Measurements from ENCODE around the gene OR4D2. TPM values are rescaled to one million over a fixed set of nuclear protein-coding genes. Genes with fewer than 3 reads are reported as not detected.

Gene OR4D2
- total and polyA plus RNA-seq, 2 of the 13 experiments (the other 11 are each of a cell fraction or from before 2014, with no cell fraction given): not detected

DNA sequence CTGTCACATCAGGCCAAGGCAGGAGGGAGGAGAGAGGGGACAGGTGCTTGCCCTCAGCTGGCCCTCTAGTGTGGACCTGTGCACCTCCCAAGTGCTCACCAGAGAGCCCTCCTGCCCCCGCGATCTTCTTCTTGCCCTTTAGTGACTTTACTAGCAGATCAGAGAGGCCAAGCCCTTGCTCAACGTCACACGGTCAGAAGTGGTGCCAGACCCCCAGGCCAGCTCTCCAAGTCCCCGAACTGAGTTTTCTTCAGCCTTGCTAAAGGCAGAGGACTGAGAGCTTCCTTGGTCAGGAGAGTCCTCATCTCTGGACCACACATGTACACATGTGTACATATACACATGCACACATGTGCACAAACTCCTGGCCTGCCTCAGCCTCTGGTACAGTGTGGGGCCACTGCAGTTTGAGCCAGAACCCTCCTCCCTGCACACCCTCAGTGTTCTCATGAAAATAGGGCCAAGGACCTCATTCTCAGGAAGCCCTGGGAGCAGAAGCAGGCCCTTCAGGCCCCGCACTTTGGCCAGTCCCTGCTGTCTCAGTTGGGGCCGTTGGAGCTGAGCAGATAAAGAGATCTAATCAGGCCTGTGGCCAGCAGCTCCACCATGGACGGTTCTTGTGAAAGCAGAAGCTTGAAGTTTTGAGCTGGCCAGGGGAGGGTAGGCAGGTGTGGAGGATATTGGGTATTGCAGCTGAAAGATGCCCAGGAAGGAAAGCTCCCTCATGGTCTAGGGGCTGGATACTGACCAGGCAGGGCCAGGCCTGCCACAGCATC lies 18.4 kb downstream of the OR4D2 start:
- CTCF ChIA-PET (ENCODE audit: low intra/inter-chr PET ratio, low total read pairs): no interaction called here
- POLR2A ChIA-PET: no interaction called here
- no peak overlapping the region for H3K4me2 ChIP-seq (ENCODE audit: low read depth, low read length)
- H3K79me2 ChIP-seq (ENCODE audit: insufficient read depth, low read length): no peaks in the 10 kb centered on the region
- no peak overlapping the region for H3K9ac ChIP-seq (ENCODE audit: insufficient read depth, low read depth, low read length)
- in situ Hi-C loops (cut with HindIII; ENCODE audit: extremely low pct_ligation_motif_present, low pct_unique_long_range_greater_than_20kb) (no loop called here), intact Hi-C loops (cut with micrococcal nuclease; ENCODE audit: unreplicated experiment) (no loop called here)
- DNase-seq (ENCODE audit: low spot score) (no peak), FAIRE-seq (no peak), ATAC-seq (peak; percentile 20; the same call in 1 of the 3 replicates)
- WGBS (ENCODE audit: low lambda C conversion rate): 32% methylated on average over 7 of the region's 8 CpGs
- H3K27ac ChIP-seq (ENCODE audit: extremely low read length, insufficient read depth, low read length): no peak overlapping the region
- no peak overlapping the region for H3K4me3 ChIP-seq (replicated peaks in 1 of 3; ENCODE audit: insufficient read depth in 1 of 3, low read depth in 2 of 3, low read length in 3 of 3)
- H3K9me3 ChIP-seq (ENCODE audit: low read length): no peaks in the 10 kb centered on the region
- no peaks in the 10 kb centered on the region for H3K36me3 ChIP-seq (replicated peaks in 1 of 2; ENCODE audit: control insufficient read depth in 1 of 2, insufficient read depth in 2 of 2, low read length in 2 of 2)
- peaks cover 0 to 24% of the 10 kb centered on the region in 2 experiments; a peak in 3 of 5 replicates for H3K27me3 ChIP-seq (ENCODE audit: control insufficient read depth in 1 of 2, insufficient read depth in 2 of 2, low read length in 2 of 2)
- H2AFZ ChIP-seq (ENCODE audit: low read length): no peak overlapping the region
- no peaks in the 10 kb centered on the region for H4K20me1 ChIP-seq (ENCODE audit: insufficient read depth, low read length)
- TF ChIP-seq, protein P1, sequence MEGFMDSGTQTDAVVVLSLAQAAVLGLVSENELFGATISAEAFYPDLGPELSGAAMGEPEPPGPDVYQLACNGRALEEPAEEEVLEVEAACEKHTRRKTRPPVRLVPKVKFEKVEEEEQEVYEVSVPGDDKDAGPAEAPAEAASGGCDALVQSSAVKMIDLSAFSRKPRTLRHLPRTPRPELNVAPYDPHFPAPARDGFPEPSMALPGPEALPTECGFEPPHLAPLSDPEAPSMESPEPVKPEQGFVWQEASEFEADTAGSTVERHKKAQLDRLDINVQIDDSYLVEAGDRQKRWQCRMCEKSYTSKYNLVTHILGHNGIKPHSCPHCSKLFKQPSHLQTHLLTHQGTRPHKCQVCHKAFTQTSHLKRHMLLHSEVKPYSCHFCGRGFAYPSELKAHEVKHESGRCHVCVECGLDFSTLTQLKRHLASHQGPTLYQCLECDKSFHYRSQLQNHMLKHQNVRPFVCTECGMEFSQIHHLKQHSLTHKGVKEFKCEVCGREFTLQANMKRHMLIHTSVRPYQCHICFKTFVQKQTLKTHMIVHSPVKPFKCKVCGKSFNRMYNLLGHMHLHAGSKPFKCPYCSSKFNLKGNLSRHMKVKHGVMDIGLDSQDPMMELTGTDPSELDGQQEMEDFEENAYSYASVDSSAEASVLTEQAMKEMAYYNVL (CRISPR knock-in tag; IDR thresholded peaks at IDR 0.05; ENCODE audit: borderline replicate concordance): no peak
- TF ChIP-seq, protein P2, sequence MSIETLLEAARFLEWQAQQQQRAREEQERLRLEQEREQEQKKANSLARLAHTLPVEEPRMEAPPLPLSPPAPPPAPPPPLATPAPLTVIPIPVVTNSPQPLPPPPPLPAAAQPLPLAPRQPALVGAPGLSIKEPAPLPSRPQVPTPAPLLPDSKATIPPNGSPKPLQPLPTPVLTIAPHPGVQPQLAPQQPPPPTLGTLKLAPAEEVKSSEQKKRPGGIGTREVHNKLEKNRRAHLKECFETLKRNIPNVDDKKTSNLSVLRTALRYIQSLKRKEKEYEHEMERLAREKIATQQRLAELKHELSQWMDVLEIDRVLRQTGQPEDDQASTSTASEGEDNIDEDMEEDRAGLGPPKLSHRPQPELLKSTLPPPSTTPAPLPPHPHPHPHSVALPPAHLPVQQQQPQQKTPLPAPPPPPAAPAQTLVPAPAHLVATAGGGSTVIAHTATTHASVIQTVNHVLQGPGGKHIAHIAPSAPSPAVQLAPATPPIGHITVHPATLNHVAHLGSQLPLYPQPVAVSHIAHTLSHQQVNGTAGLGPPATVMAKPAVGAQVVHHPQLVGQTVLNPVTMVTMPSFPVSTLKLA (IDR thresholded peaks at IDR 0.05): peak; percentile 71
- BruUV-seq (replicated peaks): no TSS peak
- H3K4me1 ChIP-seq (ENCODE audit: insufficient read depth, low read length): no peaks in the 10 kb centered on the region

DNA sequence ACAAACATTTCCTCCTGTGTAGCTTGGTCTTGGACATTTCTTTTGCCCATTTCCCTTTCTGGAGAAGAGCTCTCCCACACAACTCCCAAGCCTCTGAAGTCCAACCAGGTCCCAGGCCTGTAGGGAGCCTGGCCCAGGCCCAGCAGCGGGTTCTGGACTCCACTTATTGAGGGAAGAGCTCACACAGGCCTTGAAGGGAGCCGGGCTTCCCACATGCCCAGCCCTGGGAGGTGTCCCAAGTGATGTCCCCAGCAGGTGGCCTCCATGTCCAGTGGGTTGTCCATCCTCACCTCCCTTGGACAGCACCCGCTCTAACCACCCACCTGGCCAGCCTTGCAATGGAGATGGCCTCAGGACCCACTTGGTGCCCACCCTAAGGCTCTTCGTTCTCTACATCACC lies 19.8 kb downstream of the OR4D2 start:
- in situ Hi-C loops (cut with HindIII; ENCODE audit: extremely low pct_ligation_motif_present, low pct_unique_long_range_greater_than_20kb): no loop called here
- Histone ChIP-seq H3K9ac (ENCODE audit: insufficient read depth, low read depth, low read length) (no peak overlapping the region), H3K4me3 (replicated peaks in 1 of 3; ENCODE audit: insufficient read depth in 1 of 3, low read depth in 2 of 3, low read length in 3 of 3) (no peak overlapping the region), H3K79me2 (ENCODE audit: insufficient read depth, low read length) (no peaks in the 10 kb centered on the region), H3K4me1 (ENCODE audit: insufficient read depth, low read length) (no peaks in the 10 kb centered on the region), H4K20me1 (ENCODE audit: insufficient read depth, low read length) (no peaks in the 10 kb centered on the region), H3K27me3 (ENCODE audit: control insufficient read depth in 1 of 2, insufficient read depth in 2 of 2, low read length in 2 of 2) (peaks cover 0 to 31% of the 10 kb centered on the region in 2 experiments; a peak in 3 of 5 replicates), H3K4me2 (ENCODE audit: low read depth, low read length) (no peak overlapping the region), H3K36me3 (replicated peaks in 1 of 2; ENCODE audit: control insufficient read depth in 1 of 2, insufficient read depth in 2 of 2, low read length in 2 of 2) (no peaks in the 10 kb centered on the region), H2AFZ (ENCODE audit: low read length) (no peak overlapping the region), H3K9me3 (ENCODE audit: low read length) (no peaks in the 10 kb centered on the region), H3K27ac (ENCODE audit: extremely low read length, insufficient read depth, low read length) (no peak overlapping the region)
- ChIA-PET POLR2A (no interaction called here), CTCF (ENCODE audit: low intra/inter-chr PET ratio, low total read pairs) (no interaction called here)
- no peak for DNase-seq (ENCODE audit: low spot score)
- intact Hi-C loops (cut with micrococcal nuclease; ENCODE audit: unreplicated experiment): no loop called here
- 7% methylated on average over 4 of the region's 4 CpGs for WGBS (ENCODE audit: low lambda C conversion rate)
- BruUV-seq (replicated peaks): no TSS peak
- FAIRE-seq: no peak
- no peak; the same call in 2 of the 3 replicates for ATAC-seq
- TF ChIP-seq ZNF747 (CRISPR knock-in tag; IDR thresholded peaks at IDR 0.05; ENCODE audit: borderline replicate concordance): no peak
- no peak for TF ChIP-seq ZNF431 (CRISPR knock-in tag; IDR thresholded peaks at IDR 0.05; ENCODE audit: borderline replicate concordance, low read depth)
- TF ChIP-seq, protein P3, sequence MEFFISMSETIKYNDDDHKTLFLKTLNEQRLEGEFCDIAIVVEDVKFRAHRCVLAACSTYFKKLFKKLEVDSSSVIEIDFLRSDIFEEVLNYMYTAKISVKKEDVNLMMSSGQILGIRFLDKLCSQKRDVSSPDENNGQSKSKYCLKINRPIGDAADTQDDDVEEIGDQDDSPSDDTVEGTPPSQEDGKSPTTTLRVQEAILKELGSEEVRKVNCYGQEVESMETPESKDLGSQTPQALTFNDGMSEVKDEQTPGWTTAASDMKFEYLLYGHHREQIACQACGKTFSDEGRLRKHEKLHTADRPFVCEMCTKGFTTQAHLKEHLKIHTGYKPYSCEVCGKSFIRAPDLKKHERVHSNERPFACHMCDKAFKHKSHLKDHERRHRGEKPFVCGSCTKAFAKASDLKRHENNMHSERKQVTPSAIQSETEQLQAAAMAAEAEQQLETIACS (CRISPR knock-in tag; IDR thresholded peaks at IDR 0.05): no peak
- TF ChIP-seq, protein P4, sequence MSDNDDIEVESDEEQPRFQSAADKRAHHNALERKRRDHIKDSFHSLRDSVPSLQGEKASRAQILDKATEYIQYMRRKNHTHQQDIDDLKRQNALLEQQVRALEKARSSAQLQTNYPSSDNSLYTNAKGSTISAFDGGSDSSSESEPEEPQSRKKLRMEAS (IDR thresholded peaks at IDR 0.05): no peak
- TF ChIP-seq, protein P5, sequence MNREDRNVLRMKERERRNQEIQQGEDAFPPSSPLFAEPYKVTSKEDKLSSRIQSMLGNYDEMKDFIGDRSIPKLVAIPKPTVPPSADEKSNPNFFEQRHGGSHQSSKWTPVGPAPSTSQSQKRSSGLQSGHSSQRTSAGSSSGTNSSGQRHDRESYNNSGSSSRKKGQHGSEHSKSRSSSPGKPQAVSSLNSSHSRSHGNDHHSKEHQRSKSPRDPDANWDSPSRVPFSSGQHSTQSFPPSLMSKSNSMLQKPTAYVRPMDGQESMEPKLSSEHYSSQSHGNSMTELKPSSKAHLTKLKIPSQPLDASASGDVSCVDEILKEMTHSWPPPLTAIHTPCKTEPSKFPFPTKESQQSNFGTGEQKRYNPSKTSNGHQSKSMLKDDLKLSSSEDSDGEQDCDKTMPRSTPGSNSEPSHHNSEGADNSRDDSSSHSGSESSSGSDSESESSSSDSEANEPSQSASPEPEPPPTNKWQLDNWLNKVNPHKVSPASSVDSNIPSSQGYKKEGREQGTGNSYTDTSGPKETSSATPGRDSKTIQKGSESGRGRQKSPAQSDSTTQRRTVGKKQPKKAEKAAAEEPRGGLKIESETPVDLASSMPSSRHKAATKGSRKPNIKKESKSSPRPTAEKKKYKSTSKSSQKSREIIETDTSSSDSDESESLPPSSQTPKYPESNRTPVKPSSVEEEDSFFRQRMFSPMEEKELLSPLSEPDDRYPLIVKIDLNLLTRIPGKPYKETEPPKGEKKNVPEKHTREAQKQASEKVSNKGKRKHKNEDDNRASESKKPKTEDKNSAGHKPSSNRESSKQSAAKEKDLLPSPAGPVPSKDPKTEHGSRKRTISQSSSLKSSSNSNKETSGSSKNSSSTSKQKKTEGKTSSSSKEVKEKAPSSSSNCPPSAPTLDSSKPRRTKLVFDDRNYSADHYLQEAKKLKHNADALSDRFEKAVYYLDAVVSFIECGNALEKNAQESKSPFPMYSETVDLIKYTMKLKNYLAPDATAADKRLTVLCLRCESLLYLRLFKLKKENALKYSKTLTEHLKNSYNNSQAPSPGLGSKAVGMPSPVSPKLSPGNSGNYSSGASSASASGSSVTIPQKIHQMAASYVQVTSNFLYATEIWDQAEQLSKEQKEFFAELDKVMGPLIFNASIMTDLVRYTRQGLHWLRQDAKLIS (CRISPR knock-in tag; IDR thresholded peaks at IDR 0.05): no peak

Measured in HepG2 (cell line).